Measurements from ENCODE around the gene LINC01488. TPM values are rescaled to one million over a fixed set of nuclear protein-coding genes. Genes with fewer than 3 reads are reported as not detected.

Gene LINC01488
- total RNA-seq, 2 donors from 2014 or later = not detected

GRCh38 chr11:69489031-69489745 lies 7.7 kb downstream of the LINC01488 start:
- Mint-ChIP-seq H3K36me3 (ENCODE audit: insufficient read depth in 2 of 2) (no peaks in the 10 kb centered on the region), H3K4me1 (ENCODE audit: low read depth) (no peaks in the 10 kb centered on the region), H3K9me3 (no peaks in the 10 kb centered on the region), H3K4me3 (no peak overlapping the region), H3K27ac (no peak overlapping the region), H3K27me3 (ENCODE audit: low read depth) (peaks cover 9% of the 10 kb centered on the region)
- DNase-seq (no peak), ATAC-seq (replicated peaks in 1 of 2) (no peak)

- ATAC-seq (replicated peaks in 1 of 2) (no peak), DNase-seq (no peak)
- Mint-ChIP-seq H3K9me3 (no peaks in the 10 kb centered on the region), H3K4me1 (ENCODE audit: low read depth) (no peaks in the 10 kb centered on the region), H3K27me3 (ENCODE audit: low read depth) (peaks cover 13% of the 10 kb centered on the region), H3K27ac (no peak overlapping the region), H3K4me3 (no peak overlapping the region), H3K36me3 (ENCODE audit: insufficient read depth in 2 of 2) (no peaks in the 10 kb centered on the region)
Observed at GRCh38 chr11:69489746-69490365, 8.4 kb downstream of the LINC01488 start.

- H3K9me3 Mint-ChIP-seq = no peaks in the 10 kb centered on the region
Observed at GRCh38 chr11:69490516-69490915, 9.1 kb downstream of the LINC01488 start.

GRCh38 chr11:69491071-69492031 lies 9.9 kb downstream of the LINC01488 start:
- DNase-seq (no peak), ATAC-seq (replicated peaks in 1 of 2) (no peak)
- Mint-ChIP-seq H3K27ac (no peak overlapping the region), H3K27me3 (ENCODE audit: low read depth) (peaks cover 13% of the 10 kb centered on the region), H3K9me3 (no peaks in the 10 kb centered on the region), H3K36me3 (ENCODE audit: insufficient read depth in 2 of 2) (no peaks in the 10 kb centered on the region), H3K4me1 (ENCODE audit: low read depth) (no peaks in the 10 kb centered on the region), H3K4me3 (no peak overlapping the region)

More at GRCh38 chr11:69490516-69490915, 9.1 kb downstream of the LINC01488 start:
- Mint-ChIP-seq H3K36me3 (ENCODE audit: insufficient read depth in 2 of 2) (no peaks in the 10 kb centered on the region), H3K27me3 (ENCODE audit: low read depth) (peaks cover 13% of the 10 kb centered on the region), H3K4me3 (no peak overlapping the region), H3K4me1 (ENCODE audit: low read depth) (no peaks in the 10 kb centered on the region), H3K27ac (no peak overlapping the region)
- ATAC-seq (replicated peaks in 1 of 2) (no peak), DNase-seq (no peak)

GRCh38 chr11:69492201-69492991 lies 10.9 kb downstream of the LINC01488 start:
- Mint-ChIP-seq H3K4me1 (ENCODE audit: low read depth) (no peaks in the 10 kb centered on the region), H3K27ac (no peak overlapping the region), H3K27me3 (ENCODE audit: low read depth) (peaks cover 13% of the 10 kb centered on the region), H3K36me3 (ENCODE audit: insufficient read depth in 2 of 2) (no peaks in the 10 kb centered on the region), H3K4me3 (no peak overlapping the region), H3K9me3 (no peaks in the 10 kb centered on the region)
- ATAC-seq (replicated peaks in 1 of 2) = no peak
- DNase-seq = no peak

GRCh38 chr11:69493931-69494821 lies 12.7 kb downstream of the LINC01488 start:
- no peak for ATAC-seq (replicated peaks in 1 of 2)

GRCh38 chr11:69494851-69495250 lies 13.4 kb downstream of the LINC01488 start:
- Mint-ChIP-seq H3K27me3 (ENCODE audit: low read depth) (peaks cover 13% of the 10 kb centered on the region), H3K9me3 (no peaks in the 10 kb centered on the region), H3K27ac (no peak overlapping the region), H3K36me3 (ENCODE audit: insufficient read depth in 2 of 2) (no peaks in the 10 kb centered on the region), H3K4me1 (ENCODE audit: low read depth) (no peaks in the 10 kb centered on the region), H3K4me3 (no peak overlapping the region)
- ATAC-seq (replicated peaks in 1 of 2) (no peak), DNase-seq (no peak)

More at GRCh38 chr11:69493931-69494821, 12.7 kb downstream of the LINC01488 start:
- Mint-ChIP-seq H3K4me1 (ENCODE audit: low read depth) (no peaks in the 10 kb centered on the region), H3K36me3 (ENCODE audit: insufficient read depth in 2 of 2) (no peaks in the 10 kb centered on the region), H3K9me3 (no peaks in the 10 kb centered on the region), H3K27me3 (ENCODE audit: low read depth) (peaks cover 13% of the 10 kb centered on the region), H3K4me3 (no peak overlapping the region), H3K27ac (no peak overlapping the region)
- DNase-seq = no peak

GRCh38 chr11:69495441-69496201 lies 14.2 kb downstream of the LINC01488 start:
- Mint-ChIP-seq H3K4me3 (no peak overlapping the region), H3K27me3 (ENCODE audit: low read depth) (peaks cover 13% of the 10 kb centered on the region), H3K4me1 (ENCODE audit: low read depth) (no peaks in the 10 kb centered on the region), H3K9me3 (no peaks in the 10 kb centered on the region), H3K27ac (no peak overlapping the region), H3K36me3 (ENCODE audit: insufficient read depth in 2 of 2) (no peaks in the 10 kb centered on the region)
- DNase-seq (no peak), ATAC-seq (replicated peaks in 1 of 2) (no peak)

- no peak for ATAC-seq (replicated peaks in 1 of 2)
- Mint-ChIP-seq H3K27ac (no peak overlapping the region), H3K9me3 (no peaks in the 10 kb centered on the region), H3K4me3 (no peak overlapping the region), H3K27me3 (ENCODE audit: low read depth) (peaks cover 13% of the 10 kb centered on the region), H3K36me3 (ENCODE audit: insufficient read depth in 2 of 2) (no peaks in the 10 kb centered on the region), H3K4me1 (ENCODE audit: low read depth) (no peaks in the 10 kb centered on the region)
- no peak for DNase-seq
Observed at GRCh38 chr11:69496202-69496557, 14.7 kb downstream of the LINC01488 start.

- ATAC-seq (replicated peaks in 1 of 2) = no peak
- Mint-ChIP-seq H3K4me1 (ENCODE audit: low read depth) (no peaks in the 10 kb centered on the region), H3K4me3 (no peak overlapping the region), H3K27me3 (ENCODE audit: low read depth) (peaks cover 13% of the 10 kb centered on the region), H3K27ac (no peak overlapping the region), H3K9me3 (no peaks in the 10 kb centered on the region), H3K36me3 (ENCODE audit: insufficient read depth in 2 of 2) (no peaks in the 10 kb centered on the region)
- no peak for DNase-seq
Observed at GRCh38 chr11:69496631-69497220, 15.3 kb downstream of the LINC01488 start.

- no peak overlapping the region for H3K4me3 Mint-ChIP-seq
- DNase-seq (no peak), ATAC-seq (replicated peaks in 1 of 2) (no peak)
- H3K36me3 Mint-ChIP-seq (ENCODE audit: insufficient read depth in 2 of 2) = no peaks in the 10 kb centered on the region
- H3K27me3 Mint-ChIP-seq (ENCODE audit: low read depth) = peaks cover 13% of the 10 kb centered on the region
- no peaks in the 10 kb centered on the region for H3K4me1 Mint-ChIP-seq (ENCODE audit: low read depth)
- H3K27ac Mint-ChIP-seq = no peak overlapping the region
- H3K9me3 Mint-ChIP-seq = no peaks in the 10 kb centered on the region
Observed at GRCh38 chr11:69497221-69497787, 15.8 kb downstream of the LINC01488 start.
